Calu3 (cell line): Measurements from ENCODE around the gene RNF113B. TPM values are rescaled to one million over a fixed set of nuclear protein-coding genes. Genes with fewer than 3 reads are reported as not detected.

Experiments used
- Bru-seq: library from RNA; stranded (reverse); fragments of 400-500 nt; gene quantifications from one replicate; lab custom pipeline; 2021; lab: Mats Ljungman, UMichigan
- BruChase-seq, 2 experiments: library from RNA; stranded (reverse); fragments of 400-500 nt; gene quantifications; one replicate each; lab custom pipeline; 2021; lab: Mats Ljungman, UMichigan
- BruUV-seq: library from RNA; stranded (reverse); fragments of 400-500 nt; replicated peaks from 2 replicates; lab custom pipeline; 2021; lab: Mats Ljungman, UMichigan
- CTCF ChIA-PET: fragments of 300-600 bp; sonication (Branson Sonifier 250); formaldehyde crosslinking; loops from one replicate; lab custom pipeline; 2022; ENCODE audit warnings: antibody characterized with exemption; lab: Charles Lee
- DNase-seq: peaks from one replicate; pipeline ENCODE4 v3.0.0; 2022
- H3K27ac Mint-ChIP-seq: one replicate; pipeline ENCODE4 v1.8.0; 2022; ENCODE audit warnings: mixed read lengths; ENCODE audit not compliant: unreplicated experiment
- H3K27me3 Mint-ChIP-seq: one replicate; pipeline ENCODE4 v1.8.0; 2022; ENCODE audit warnings: mixed read lengths; ENCODE audit not compliant: unreplicated experiment
- H3K36me3 Mint-ChIP-seq: one replicate; pipeline ENCODE4 v1.8.0; 2022; ENCODE audit warnings: mild to moderate bottlenecking, moderate library complexity, mixed read lengths; ENCODE audit not compliant: insufficient read depth, unreplicated experiment
- H3K4me1 Mint-ChIP-seq: one replicate; pipeline ENCODE4 v1.8.0; 2022; ENCODE audit warnings: mild to moderate bottlenecking, low read depth, mixed read lengths; ENCODE audit not compliant: unreplicated experiment
- H3K4me3 Mint-ChIP-seq: one replicate; pipeline ENCODE4 v1.8.0; 2022; ENCODE audit warnings: mild to moderate bottlenecking, low read depth, moderate library complexity, mixed read lengths; ENCODE audit not compliant: unreplicated experiment
- H3K9me3 Mint-ChIP-seq: one replicate; pipeline ENCODE4 v1.8.0; 2022; ENCODE audit warnings: low read depth, mixed read lengths; ENCODE audit not compliant: unreplicated experiment
- CTCF ChIP-seq: fragments of 200-600 bp; IDR thresholded peaks from one replicate; pipeline ENCODE4 v1.8.0; 2022; ENCODE audit warnings: antibody characterized with exemption; ENCODE audit not compliant: unreplicated experiment
- intact Hi-C: fragments of 100-400 bp; cut with micrococcal nuclease; formaldehyde crosslinking; loops from one replicate; pipeline ENCODE4 v1.10.0; 2022; ENCODE audit not compliant: unreplicated experiment
- long read RNA-seq: library from polyadenylated mRNA; stranded (forward); transcript quantifications from one replicate; pipeline ENCODE4 v2.0.0, GENCODE V29; 2022
- total RNA-seq: library from RNA; stranded (reverse); gene quantifications from 2 replicates; pipeline ENCODE4 v1.2.3, GENCODE V29; 2022

RNF113B gene
- total RNA-seq: not detected in 2 replicates
- not detected for Bru-seq, nascent RNA
- not detected for BruChase-seq, experiment 1, labeled RNA remaining after a 6-hour chase
- BruChase-seq, experiment 2, labeled RNA remaining after a 2-hour chase: not detected
- long read RNA-seq: 0 reads

GRCh38 chr13:98176777-98177608 is at the start of gene RNF113B:
TSS of gene RNF113B (minus strand) at chr13:98177269. CDS start at chr13:98177236, 33 bp downstream.
- no peak within 1 kb of the TSS for H3K4me3 Mint-ChIP-seq

DNA sequence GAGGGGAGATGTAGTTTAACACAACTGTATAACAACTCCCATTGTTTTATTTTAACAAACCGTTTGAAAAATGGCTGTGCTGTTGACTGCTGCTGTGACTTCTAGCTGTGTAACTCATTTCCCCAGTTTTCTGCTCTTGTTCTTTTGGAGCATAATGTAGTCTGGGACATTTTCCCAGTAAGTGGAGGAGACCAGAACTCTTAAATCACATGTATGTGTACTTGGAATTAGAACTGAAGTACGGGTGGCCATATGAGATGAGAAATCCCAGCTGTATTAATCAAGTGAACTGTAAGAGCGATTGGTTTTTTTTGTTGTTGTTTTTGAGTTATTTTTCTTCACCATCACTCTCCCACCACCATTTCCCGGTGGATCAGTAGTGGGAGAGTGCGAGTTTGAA is 49.4 kb upstream of the RNF113B start:
- no peaks in the 10 kb centered on the region for H3K36me3 Mint-ChIP-seq
- CTCF ChIA-PET: no interaction called here

More at GRCh38 chr13:98176777-98177608, at the start of gene RNF113B:
- TF ChIP-seq CTCF: no peak
- Mint-ChIP-seq H3K27ac (no peak within 1 kb of the TSS), H3K27me3 (no peaks in the 10 kb centered on the region), H3K36me3 (no peaks in the 10 kb centered on the region), H3K9me3 (no peaks in the 10 kb centered on the region), H3K4me1 (peaks cover 19% of the 10 kb centered on the region)
- no peak for DNase-seq
- intact Hi-C loops: no loop called here
- no TSS peak for BruUV-seq
- CTCF ChIA-PET: interaction anchor here (0.7 kb wide), 1 partner anchor 23 kb away, joined by 4 read pairs; no protein-coding TSS in a partner anchor

GRCh38 chr13:98225036-98225940 is 48.2 kb upstream of the RNF113B start:
- no peak overlapping the region for H3K4me3 Mint-ChIP-seq
- no peaks in the 10 kb centered on the region for H3K36me3 Mint-ChIP-seq
- DNase-seq: no peak
- BruUV-seq: no TSS peak
- TF ChIP-seq CTCF: no peak
- intact Hi-C loops: no loop called here
- no peaks in the 10 kb centered on the region for H3K27me3 Mint-ChIP-seq
- H3K9me3 Mint-ChIP-seq: no peaks in the 10 kb centered on the region
- no peaks in the 10 kb centered on the region for H3K4me1 Mint-ChIP-seq
- CTCF ChIA-PET: no interaction called here
- H3K27ac Mint-ChIP-seq: no peak overlapping the region

More for the DNA sequence above, 49.4 kb upstream of the RNF113B start:
- intact Hi-C loops: no loop called here
- no peak overlapping the region for H3K4me3 Mint-ChIP-seq
- no peak overlapping the region for H3K27ac Mint-ChIP-seq
- TF ChIP-seq CTCF: no peak
- no peaks in the 10 kb centered on the region for H3K27me3 Mint-ChIP-seq
- BruUV-seq: no TSS peak
- no peaks in the 10 kb centered on the region for H3K4me1 Mint-ChIP-seq
- H3K9me3 Mint-ChIP-seq: no peaks in the 10 kb centered on the region
- DNase-seq: no peak

DNA sequence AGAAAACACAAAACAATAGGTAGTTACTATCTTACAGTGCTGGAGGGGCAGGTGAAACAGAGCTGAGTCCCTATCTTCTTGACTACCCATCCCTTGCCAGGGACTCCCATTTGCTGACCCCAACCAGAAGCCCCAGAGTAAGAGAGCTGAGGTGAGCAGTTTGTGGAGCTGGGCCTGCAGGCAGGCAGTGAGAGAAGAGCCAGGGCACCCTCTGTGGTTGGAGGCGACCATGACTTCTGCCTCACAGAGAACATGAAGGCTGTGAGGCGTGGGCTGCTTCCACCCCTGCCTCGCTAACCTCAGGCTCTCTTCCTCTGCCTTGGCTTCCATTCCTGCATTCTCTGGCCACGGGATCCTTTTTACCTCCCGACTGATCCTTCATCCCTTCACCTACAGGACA is 47.5 kb upstream of the RNF113B start:
- no peak for TF ChIP-seq CTCF
- Mint-ChIP-seq H3K27me3 (no peaks in the 10 kb centered on the region), H3K4me1 (no peaks in the 10 kb centered on the region), H3K36me3 (no peaks in the 10 kb centered on the region), H3K27ac (no peak overlapping the region), H3K9me3 (no peaks in the 10 kb centered on the region), H3K4me3 (no peak overlapping the region)
- intact Hi-C loops: no loop called here
- CTCF ChIA-PET: no interaction called here
- no TSS peak for BruUV-seq
- no peak for DNase-seq
